Uterus (tissue), 4 donors: Measurements from ENCODE around the gene ARL2. TPM values are rescaled to one million over a fixed set of nuclear protein-coding genes. Genes with fewer than 3 reads are reported as not detected.
"Not testable (repeated sequence)": the region's sequence is repeated elsewhere in the genome, so short reads cannot be mapped to it uniquely, and the experiment has no call there.

Experiments
- DNase-seq, 2 donors: peaks; one replicate each; pipeline ENCODE4 v3.0.0-alpha.2; 2019 to 2020
- H3K27ac ChIP-seq, 2 donors: fragments of 200-600 bp; sonication (generic); 1 replicate in 1 of 2; 2 replicates in 1 of 2; pipeline ENCODE4 v1.5.1; 2016 to 2018
- H3K27me3 ChIP-seq, 2 donors: fragments of 200-600 bp; sonication (generic); one replicate each; pipeline ENCODE4 v1.5.1; 2018 to 2019; ENCODE audit warnings: control low read depth in 1 of 2
- H3K36me3 ChIP-seq, 2 donors: fragments of 200-600 bp; sonication (generic); one replicate each; pipeline ENCODE4 v1.5.1; 2019; ENCODE audit warnings: control low read depth in 1 of 2
- H3K4me1 ChIP-seq, 2 donors: fragments of 200-600 bp; sonication (generic); one replicate each; pipeline ENCODE4 v1.5.1; 2018 to 2019; ENCODE audit warnings: control low read depth in 1 of 2
- H3K4me3 ChIP-seq, 2 donors: fragments of 200-600 bp; sonication (generic); 1 replicate in 1 of 2; 2 replicates in 1 of 2; pipeline ENCODE4 v1.5.1; 2018 to 2019; ENCODE audit warnings: mild to moderate bottlenecking in 1 of 2
- H3K9me3 ChIP-seq, 2 donors: fragments of 200-600 bp; sonication (generic); one replicate each; pipeline ENCODE4 v1.5.1; 2019; ENCODE audit warnings: control low read depth in 1 of 2
- POLR2A ChIP-seq, 2 donors: fragments of 450-650 bp; IDR thresholded peaks; one replicate each; pipeline ENCODE4 v1.6.1; 2016; ENCODE audit warnings: antibody characterized with exemption in 2 of 2, mild to moderate bottlenecking in 1 of 2, moderate library complexity in 1 of 2
- intact Hi-C: fragments of 100-400 bp; cut with DNase I; formaldehyde crosslinking; loops from one replicate; pipeline ENCODE4 v1.15.1; 2023; ENCODE audit warnings: low total_unique reads
- total RNA-seq, 4 donors: library from RNA; depleted of rRNA in 3 of 4; stranded (reverse); fragments of >200 nt in 3 of 4; gene quantifications; one replicate each; pipeline versions ENCODE4 v1.1.0 to v1.2.4, GENCODE V29; 2014 to 2023
- TF ChIP-seq, protein P1 (sequence below), 4 experiments: fragments of 200-600 bp in 2 of 4; fragments of 450-650 bp in 2 of 4; sonication (generic) in 2 of 4; IDR thresholded peaks; one replicate each; pipeline ENCODE4 v1.5.1; 2016 to 2019; ENCODE audit warnings: antibody characterized with exemption in 4 of 4, mild to moderate bottlenecking in 2 of 4, moderate library complexity in 1 of 4
- donor health status: DM: yes; HTN: yes; CAD: no.

ARL2 gene
- total RNA-seq, 4 donors from 2014 or later = 63.5 to 120 (median 93.8) TPM

DNA sequence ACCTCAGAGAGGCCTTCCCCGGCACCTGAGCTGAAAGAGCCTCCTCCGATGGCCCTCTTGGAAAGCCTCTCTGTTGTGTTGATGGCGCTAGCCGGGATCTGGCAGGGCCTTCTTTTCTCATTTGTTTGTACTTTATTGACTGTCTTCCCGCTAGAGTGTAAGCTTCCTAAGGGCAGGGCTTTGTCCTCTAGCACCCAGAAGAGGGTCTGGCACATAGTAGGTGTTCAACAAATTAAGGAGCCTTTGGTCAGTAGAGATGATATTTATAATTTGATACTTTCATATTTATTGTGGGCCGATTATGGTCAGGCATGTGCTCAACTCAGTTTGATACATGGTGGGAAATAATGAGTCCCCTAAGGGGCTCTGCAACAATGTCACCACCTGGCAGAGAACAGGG lies 4.0 kb downstream of the ARL2 start:
- Histone ChIP-seq H3K27me3 (no peaks in the 10 kb centered on the region), H3K9me3 (no peaks in the 10 kb centered on the region), H3K4me3 (no peak overlapping the region), H3K36me3 (no peaks in the 10 kb centered on the region), H3K27ac (no peak overlapping the region), H3K4me1 (peaks cover 0 to 7% of the 10 kb centered on the region in 2 donors)
- intact Hi-C loops = no loop called here
- no peak for TF ChIP-seq POLR2A (IDR thresholded peaks at IDR 0.05)
- TF ChIP-seq, protein P1, sequence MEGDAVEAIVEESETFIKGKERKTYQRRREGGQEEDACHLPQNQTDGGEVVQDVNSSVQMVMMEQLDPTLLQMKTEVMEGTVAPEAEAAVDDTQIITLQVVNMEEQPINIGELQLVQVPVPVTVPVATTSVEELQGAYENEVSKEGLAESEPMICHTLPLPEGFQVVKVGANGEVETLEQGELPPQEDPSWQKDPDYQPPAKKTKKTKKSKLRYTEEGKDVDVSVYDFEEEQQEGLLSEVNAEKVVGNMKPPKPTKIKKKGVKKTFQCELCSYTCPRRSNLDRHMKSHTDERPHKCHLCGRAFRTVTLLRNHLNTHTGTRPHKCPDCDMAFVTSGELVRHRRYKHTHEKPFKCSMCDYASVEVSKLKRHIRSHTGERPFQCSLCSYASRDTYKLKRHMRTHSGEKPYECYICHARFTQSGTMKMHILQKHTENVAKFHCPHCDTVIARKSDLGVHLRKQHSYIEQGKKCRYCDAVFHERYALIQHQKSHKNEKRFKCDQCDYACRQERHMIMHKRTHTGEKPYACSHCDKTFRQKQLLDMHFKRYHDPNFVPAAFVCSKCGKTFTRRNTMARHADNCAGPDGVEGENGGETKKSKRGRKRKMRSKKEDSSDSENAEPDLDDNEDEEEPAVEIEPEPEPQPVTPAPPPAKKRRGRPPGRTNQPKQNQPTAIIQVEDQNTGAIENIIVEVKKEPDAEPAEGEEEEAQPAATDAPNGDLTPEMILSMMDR (IDR thresholded peaks at IDR 0.05) = no peak
- no peak for DNase-seq

DNA sequence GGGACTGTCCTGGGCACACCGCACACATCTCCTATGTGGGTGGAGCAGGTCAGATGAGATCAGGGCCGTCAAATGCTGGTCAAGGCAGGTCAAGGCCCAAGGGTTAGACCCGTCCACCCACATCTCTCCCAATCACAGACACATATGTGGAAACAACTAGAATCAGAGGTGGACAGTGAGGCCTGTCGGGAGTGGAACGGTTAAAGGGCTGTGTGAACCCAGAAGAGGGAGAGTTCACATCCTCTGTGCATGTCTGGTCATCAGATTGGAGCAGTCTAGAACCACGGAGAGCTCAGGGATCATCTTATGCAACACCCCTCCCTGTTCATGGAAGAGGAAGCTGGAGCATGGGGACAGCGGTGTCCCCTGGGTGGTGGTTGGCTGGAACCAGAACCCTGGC lies 5.9 kb downstream of the ARL2 start:
- no peak overlapping the region for H3K4me3 ChIP-seq
- H3K36me3 ChIP-seq = no peaks in the 10 kb centered on the region
- no peaks in the 10 kb centered on the region for H3K27me3 ChIP-seq
- TF ChIP-seq, protein P1 (IDR thresholded peaks at IDR 0.05) = no peak
- no peak for TF ChIP-seq POLR2A (IDR thresholded peaks at IDR 0.05)
- DNase-seq = no peak
- intact Hi-C loops = no loop called here
- no peaks in the 10 kb centered on the region for H3K9me3 ChIP-seq
- peaks cover 0 to 7% of the 10 kb centered on the region in 2 donors for H3K4me1 ChIP-seq
- no peak overlapping the region for H3K27ac ChIP-seq

DNA sequence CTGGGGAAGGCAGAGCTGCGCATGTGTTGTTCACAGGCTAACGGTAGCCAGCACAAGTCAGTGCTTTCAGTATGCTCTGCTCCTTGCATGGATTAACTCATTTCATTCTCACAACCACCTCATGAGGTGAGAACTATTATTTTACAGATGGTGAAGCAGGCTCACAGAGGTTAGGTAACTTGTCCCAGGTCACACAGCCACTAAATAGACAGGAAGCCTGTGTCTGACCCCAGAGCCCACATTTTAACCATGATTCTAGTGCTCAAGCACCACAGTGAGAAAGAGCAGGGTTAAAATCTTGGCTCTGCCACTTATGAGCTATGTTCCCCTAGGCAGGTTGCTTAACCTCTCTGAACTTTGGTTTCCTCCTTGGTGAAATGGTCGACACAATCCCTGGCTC lies 7.0 kb downstream of the ARL2 start:
- Histone ChIP-seq H3K4me3 (no peak overlapping the region), H3K36me3 (no peaks in the 10 kb centered on the region), H3K4me1 (no peaks in the 10 kb centered on the region), H3K27ac (no peak overlapping the region), H3K27me3 (no peaks in the 10 kb centered on the region), H3K9me3 (no peaks in the 10 kb centered on the region)
- DNase-seq = no peak
- intact Hi-C loops = no loop called here
- no peak for TF ChIP-seq POLR2A (IDR thresholded peaks at IDR 0.05)
- TF ChIP-seq, protein P1 (IDR thresholded peaks at IDR 0.05) = no peak

DNA sequence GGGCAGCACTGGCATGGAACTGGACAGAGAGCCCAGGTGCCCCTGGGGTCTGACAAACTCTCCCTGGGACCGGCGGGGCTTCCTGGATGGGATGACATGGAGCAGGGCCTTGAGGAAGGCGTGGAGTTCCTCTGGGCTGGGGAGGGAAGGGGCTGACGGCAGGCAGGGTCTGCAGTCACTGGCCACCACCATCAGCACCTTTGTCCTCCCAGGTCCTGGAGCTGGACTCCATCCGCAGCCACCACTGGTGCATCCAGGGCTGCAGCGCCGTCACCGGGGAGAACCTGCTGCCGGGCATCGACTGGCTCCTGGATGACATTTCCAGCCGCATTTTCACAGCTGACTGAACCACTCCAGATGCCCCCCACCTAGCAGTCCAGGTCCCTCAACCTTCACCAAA lies 7.5 kb downstream of the ARL2 start:
- intact Hi-C loops = no loop called here
- TF ChIP-seq, protein P1 (IDR thresholded peaks at IDR 0.05) = no peak
- no peak for TF ChIP-seq POLR2A (IDR thresholded peaks at IDR 0.05)
- H3K27me3 ChIP-seq = no peaks in the 10 kb centered on the region
- DNase-seq = no peak
- H3K36me3 ChIP-seq = no peaks in the 10 kb centered on the region
- H3K27ac ChIP-seq = no peak overlapping the region
- no peaks in the 10 kb centered on the region for H3K9me3 ChIP-seq
- no peak overlapping the region for H3K4me3 ChIP-seq
- H3K4me1 ChIP-seq = no peaks in the 10 kb centered on the region

DNA sequence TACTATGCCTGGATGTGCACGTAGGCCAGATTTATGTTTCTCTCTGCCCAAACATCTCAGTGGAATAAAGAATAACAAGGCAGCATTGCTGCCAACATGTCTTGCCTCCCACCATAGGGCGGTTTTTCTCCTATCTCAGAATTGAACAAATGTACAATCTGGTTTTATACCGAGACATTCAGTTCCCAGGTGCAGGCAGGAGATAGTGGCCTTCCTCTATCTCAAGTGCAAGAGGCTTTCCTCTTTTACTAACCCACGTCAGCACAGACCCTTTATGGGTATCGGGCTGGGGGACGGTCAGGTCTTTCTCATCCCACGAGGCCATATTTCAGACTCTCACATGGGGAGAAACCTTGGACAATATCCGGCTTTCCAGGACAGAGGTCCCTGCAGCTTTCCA lies 9.5 kb downstream of the ARL2 start:
- H3K27ac ChIP-seq, H3K27me3 ChIP-seq, H3K36me3 ChIP-seq, H3K4me3 ChIP-seq, H3K4me1 ChIP-seq, intact Hi-C loops, DNase-seq, H3K9me3 ChIP-seq: not testable (repeated sequence)

DNA sequence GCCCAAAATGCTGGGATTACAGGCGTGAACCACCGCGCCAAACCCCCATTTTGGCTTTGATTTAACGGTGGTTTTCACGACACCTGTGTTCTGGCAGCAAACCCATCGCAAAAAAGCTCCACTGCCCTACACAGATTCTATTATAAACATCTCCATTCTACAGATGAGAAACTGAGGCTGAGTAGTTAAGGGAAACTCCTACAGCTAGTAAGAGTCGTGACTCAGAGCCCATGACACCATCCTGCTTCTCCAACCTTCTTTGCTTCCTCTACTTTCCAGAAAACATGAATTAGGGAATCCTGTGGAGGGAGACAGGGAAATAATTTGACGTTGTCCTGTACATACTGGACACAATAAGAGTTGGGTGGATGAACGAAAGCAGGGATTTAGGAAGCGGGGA lies 12.8 kb downstream of the ARL2 start:
- Histone ChIP-seq H3K27me3 (no peaks in the 10 kb centered on the region), H3K4me3 (peak overlapping the region; percentile 62 to 64), H3K36me3 (no peaks in the 10 kb centered on the region), H3K9me3 (no peaks in the 10 kb centered on the region), H3K27ac (peak overlapping the region; percentile 88 to 92), H3K4me1 (no peaks in the 10 kb centered on the region)
- TF ChIP-seq POLR2A (IDR thresholded peaks at IDR 0.05) = no peak
- TF ChIP-seq, protein P1 (IDR thresholded peaks at IDR 0.05) = no peak
- intact Hi-C loops = no loop called here
- DNase-seq = no peak
